Activated T-helper 1 cell treated with anti-CD3 and anti-CD28 coated beads, Interleukin-2, amount 50 U/mL, for 16 hours (primary cell): ENCODE measurements around the gene THAP9.
"Not testable (repeated sequence)": the region's sequence is repeated elsewhere in the genome, so short reads cannot be mapped to it uniquely, and the experiment has no call there.

Experiments used
- DNase-seq, 2 donors: peaks; one replicate each; pipeline ENCODE4 v3.0.0-alpha.2; 2020; ENCODE audit warnings: low read depth in 1 of 2, low spot score in 1 of 2

Gene THAP9

GRCh38 chr4:82900411-82901182 is at the start of gene THAP9:
Gene THAP9, plus strand, starts transcription at chr4:82900735. Its CDS starts 68 bp downstream, at chr4:82900803.
- DNase-seq, result peak; percentile 89 to 95

GRCh38 chr4:82851318-82851717 is 49.2 kb upstream of the THAP9 start:
- no peak for DNase-seq

- DNase-seq, result no peak
Observed at GRCh38 chr4:82851885-82852750, 48.4 kb upstream of the THAP9 start.

- no peak for DNase-seq
Observed at GRCh38 chr4:82852751-82853285, 47.7 kb upstream of the THAP9 start.

GRCh38 chr4:82860487-82860886 is 40.0 kb upstream of the THAP9 start:
- not testable (repeated sequence) for DNase-seq

- DNase-seq, result no peak
Observed at GRCh38 chr4:82861529-82861928, 39.0 kb upstream of the THAP9 start.

- no peak for DNase-seq
Observed at GRCh38 chr4:82864336-82864979, 36.1 kb upstream of the THAP9 start.

GRCh38 chr4:82865592-82865991 is 34.9 kb upstream of the THAP9 start:
- DNase-seq, result no peak

- DNase-seq, result not testable (repeated sequence)
Observed at GRCh38 chr4:82866033-82866432, 34.5 kb upstream of the THAP9 start.

- DNase-seq, result no peak
Observed at GRCh38 chr4:82866706-82867385, 33.7 kb upstream of the THAP9 start.

GRCh38 chr4:82868572-82868971 is 32.0 kb upstream of the THAP9 start:
- no peak for DNase-seq

GRCh38 chr4:82885410-82885809 is 15.1 kb upstream of the THAP9 start:
- no peak for DNase-seq

- no peak for DNase-seq
Observed at GRCh38 chr4:82886147-82886942, 14.2 kb upstream of the THAP9 start.

GRCh38 chr4:82889287-82889686 is 11.2 kb upstream of the THAP9 start:
- no peak for DNase-seq

- DNase-seq, result no peak
Observed at GRCh38 chr4:82890528-82890900, 10.0 kb upstream of the THAP9 start.

GRCh38 chr4:82890901-82891706 is 9.4 kb upstream of the THAP9 start, which contains the start of gene SEC31A:
Gene SEC31A, minus strand, starts transcription at chr4:82891153. Its CDS starts 9,217 bp downstream, at chr4:82881936.
- DNase-seq, result peak; percentile 95 to 96

- no peak for DNase-seq
Observed at GRCh38 chr4:82891707-82892466, 8.6 kb upstream of the THAP9 start.

GRCh38 chr4:82892467-82892802 is 8.1 kb upstream of the THAP9 start:
- no peak for DNase-seq

GRCh38 chr4:82893942-82894341 is 6.6 kb upstream of the THAP9 start:
- no peak for DNase-seq
